ENCODE data around the gene SORCS1. TPM values are rescaled to one million over a fixed set of nuclear protein-coding genes. Genes with fewer than 3 reads are reported as not detected.

Gene SORCS1
- total and polyA plus RNA-seq, 2 experiments from 2014 or later = 1.1 to 4.6 TPM

DNA sequence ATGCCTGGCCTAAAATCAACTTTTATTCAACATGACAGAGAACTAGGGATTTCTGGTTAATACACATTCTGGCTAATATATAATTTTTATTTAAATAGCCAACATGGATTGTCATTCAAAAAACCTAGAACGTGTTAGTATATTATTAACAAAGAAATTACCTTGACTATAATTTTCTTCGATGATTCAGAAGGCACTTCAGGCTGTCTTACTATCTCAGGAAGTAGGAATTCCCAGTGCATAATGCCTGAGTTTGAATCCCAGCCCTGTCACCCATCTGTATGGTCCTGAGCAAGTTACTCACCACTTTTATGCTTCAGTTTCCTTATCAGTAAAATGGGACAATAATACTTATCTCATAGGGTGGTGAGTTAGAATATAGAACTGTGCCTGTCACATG, 106.2 kb downstream of the SORCS1 start:
- no peaks in the 10 kb centered on the region for H3K79me2 ChIP-seq
- H2AFZ ChIP-seq = no peak overlapping the region
- H3K9me2 ChIP-seq (replicated peaks; ENCODE audit: insufficient read depth) = no peaks in the 10 kb centered on the region
- H3K9me3 ChIP-seq (ENCODE audit: low read depth) = no peaks in the 10 kb centered on the region
- TF ChIP-seq, protein P1, sequence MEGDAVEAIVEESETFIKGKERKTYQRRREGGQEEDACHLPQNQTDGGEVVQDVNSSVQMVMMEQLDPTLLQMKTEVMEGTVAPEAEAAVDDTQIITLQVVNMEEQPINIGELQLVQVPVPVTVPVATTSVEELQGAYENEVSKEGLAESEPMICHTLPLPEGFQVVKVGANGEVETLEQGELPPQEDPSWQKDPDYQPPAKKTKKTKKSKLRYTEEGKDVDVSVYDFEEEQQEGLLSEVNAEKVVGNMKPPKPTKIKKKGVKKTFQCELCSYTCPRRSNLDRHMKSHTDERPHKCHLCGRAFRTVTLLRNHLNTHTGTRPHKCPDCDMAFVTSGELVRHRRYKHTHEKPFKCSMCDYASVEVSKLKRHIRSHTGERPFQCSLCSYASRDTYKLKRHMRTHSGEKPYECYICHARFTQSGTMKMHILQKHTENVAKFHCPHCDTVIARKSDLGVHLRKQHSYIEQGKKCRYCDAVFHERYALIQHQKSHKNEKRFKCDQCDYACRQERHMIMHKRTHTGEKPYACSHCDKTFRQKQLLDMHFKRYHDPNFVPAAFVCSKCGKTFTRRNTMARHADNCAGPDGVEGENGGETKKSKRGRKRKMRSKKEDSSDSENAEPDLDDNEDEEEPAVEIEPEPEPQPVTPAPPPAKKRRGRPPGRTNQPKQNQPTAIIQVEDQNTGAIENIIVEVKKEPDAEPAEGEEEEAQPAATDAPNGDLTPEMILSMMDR (IDR thresholded peaks at IDR 0.05; ENCODE audit: poor library complexity) = no peak
- TF ChIP-seq EZH2phosphoT487 (IDR thresholded peaks at IDR 0.05; ENCODE audit: low read depth, severe bottlenecking, unreplicated experiment) (no peak), EZH2 (IDR thresholded peaks at IDR 0.05; ENCODE audit: borderline replicate concordance) (no peak)
- no peaks in the 10 kb centered on the region for H4K20me1 ChIP-seq (ENCODE audit: insufficient read depth, poor library complexity, severe bottlenecking)
- H3K4me1 ChIP-seq (ENCODE audit: insufficient read depth) = peaks cover 13% of the 10 kb centered on the region
- 91% methylated on average over 2 of the region's 2 CpGs for WGBS (ENCODE audit: low lambda C conversion rate, missing lambda C conversion rate)
- no peak overlapping the region for H3K27ac ChIP-seq
- H3K27me3 ChIP-seq = no peaks in the 10 kb centered on the region
- H3K4me2 ChIP-seq = no peak overlapping the region
- no peak for DNase-seq (ENCODE audit: low spot score)
- H3K4me3 ChIP-seq = no peak overlapping the region
- no peaks in the 10 kb centered on the region for H3K36me3 ChIP-seq (replicated peaks; ENCODE audit: insufficient read depth, low read depth)

DNA sequence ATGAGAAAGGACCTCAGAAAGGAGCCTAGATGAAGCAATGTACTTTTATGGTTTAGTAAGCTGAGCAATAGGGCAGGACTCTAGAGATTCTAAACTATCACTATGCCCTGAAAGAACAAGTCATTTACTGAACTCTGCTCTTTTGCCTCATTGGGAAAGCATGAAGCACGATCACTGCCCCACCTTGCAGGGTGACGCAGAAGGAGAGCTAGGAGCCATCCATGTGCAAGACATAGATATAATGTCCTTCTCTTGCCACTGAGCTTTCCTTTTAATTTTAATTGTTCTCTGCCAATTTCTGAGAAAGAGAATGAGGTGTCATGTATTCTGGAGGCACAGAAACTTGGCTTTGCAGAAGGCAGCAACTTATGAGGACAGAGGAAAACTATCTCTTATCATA, 108.3 kb downstream of the SORCS1 start:
- DNase-seq (ENCODE audit: low spot score) = peak; percentile 58

DNA sequence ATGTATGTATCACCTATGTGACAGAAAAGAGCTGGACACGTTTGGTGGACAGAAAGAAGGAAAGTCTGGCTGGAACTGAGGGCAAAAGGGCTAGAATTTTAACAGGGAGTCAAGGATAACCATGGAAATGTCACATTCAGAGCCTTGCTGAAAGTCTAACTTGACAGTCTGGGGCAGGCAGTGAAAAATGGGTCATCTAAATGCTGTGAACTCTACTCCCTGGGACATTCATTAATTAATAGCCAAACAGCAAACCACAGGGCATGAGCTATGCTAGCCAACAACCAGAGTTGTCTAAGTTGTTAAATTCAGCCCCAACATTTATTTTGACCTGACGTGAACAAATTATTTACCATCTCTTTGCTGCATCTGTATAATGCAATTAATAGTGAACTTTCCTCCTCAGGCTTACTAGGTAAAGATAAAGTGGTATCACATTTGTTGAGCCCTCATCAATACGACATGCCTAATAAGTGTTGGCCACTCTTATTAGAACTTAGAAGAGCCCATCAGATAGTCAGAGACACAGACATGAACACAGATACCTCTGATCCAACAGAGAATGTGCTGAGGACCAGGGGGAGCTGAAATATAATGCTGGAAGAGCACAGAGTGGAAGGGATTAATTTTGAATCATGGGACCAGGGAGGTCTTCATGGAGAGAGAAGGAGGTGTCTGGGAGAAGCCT, 109.9 kb downstream of the SORCS1 start:
- no peak overlapping the region for H3K4me3 ChIP-seq
- H3K9me2 ChIP-seq (replicated peaks; ENCODE audit: insufficient read depth) = no peaks in the 10 kb centered on the region
- no peaks in the 10 kb centered on the region for H3K27me3 ChIP-seq
- 67% methylated on average over 3 of the region's 3 CpGs for WGBS (ENCODE audit: low lambda C conversion rate, missing lambda C conversion rate)
- no peak overlapping the region for H2AFZ ChIP-seq
- DNase-seq (ENCODE audit: low spot score) = peak; percentile 22
- no peak overlapping the region for H3K4me2 ChIP-seq
- no peak for TF ChIP-seq EZH2phosphoT487 (IDR thresholded peaks at IDR 0.05; ENCODE audit: low read depth, severe bottlenecking, unreplicated experiment)
- no peak for TF ChIP-seq EZH2 (IDR thresholded peaks at IDR 0.05; ENCODE audit: borderline replicate concordance)
- peaks cover 13% of the 10 kb centered on the region for H3K4me1 ChIP-seq (ENCODE audit: insufficient read depth)
- peak overlapping the region; percentile 84 for H3K27ac ChIP-seq
- H3K79me2 ChIP-seq = no peaks in the 10 kb centered on the region
- H3K36me3 ChIP-seq (replicated peaks; ENCODE audit: insufficient read depth, low read depth) = no peaks in the 10 kb centered on the region
- H3K9me3 ChIP-seq (ENCODE audit: low read depth) = no peaks in the 10 kb centered on the region
- no peaks in the 10 kb centered on the region for H4K20me1 ChIP-seq (ENCODE audit: insufficient read depth, poor library complexity, severe bottlenecking)

More for the DNA sequence above, 108.3 kb downstream of the SORCS1 start:
- Histone ChIP-seq H3K4me1 (ENCODE audit: insufficient read depth) (peaks cover 13% of the 10 kb centered on the region), H2AFZ (no peak overlapping the region), H3K9me3 (ENCODE audit: low read depth) (no peaks in the 10 kb centered on the region), H4K20me1 (ENCODE audit: insufficient read depth, poor library complexity, severe bottlenecking) (no peaks in the 10 kb centered on the region), H3K36me3 (replicated peaks; ENCODE audit: insufficient read depth, low read depth) (no peaks in the 10 kb centered on the region), H3K27me3 (no peaks in the 10 kb centered on the region), H3K9me2 (replicated peaks; ENCODE audit: insufficient read depth) (no peaks in the 10 kb centered on the region), H3K79me2 (no peaks in the 10 kb centered on the region), H3K4me3 (no peak overlapping the region), H3K4me2 (peak overlapping the region; percentile 34), H3K27ac (peak overlapping the region; percentile 87)
- TF ChIP-seq EZH2phosphoT487 (IDR thresholded peaks at IDR 0.05; ENCODE audit: low read depth, severe bottlenecking, unreplicated experiment) (no peak), EZH2 (IDR thresholded peaks at IDR 0.05; ENCODE audit: borderline replicate concordance) (no peak)
- TF ChIP-seq, protein P1 (IDR thresholded peaks at IDR 0.05; ENCODE audit: poor library complexity) = no peak
- 75% methylated on average over 2 of the region's 2 CpGs for WGBS (ENCODE audit: low lambda C conversion rate, missing lambda C conversion rate)

DNA sequence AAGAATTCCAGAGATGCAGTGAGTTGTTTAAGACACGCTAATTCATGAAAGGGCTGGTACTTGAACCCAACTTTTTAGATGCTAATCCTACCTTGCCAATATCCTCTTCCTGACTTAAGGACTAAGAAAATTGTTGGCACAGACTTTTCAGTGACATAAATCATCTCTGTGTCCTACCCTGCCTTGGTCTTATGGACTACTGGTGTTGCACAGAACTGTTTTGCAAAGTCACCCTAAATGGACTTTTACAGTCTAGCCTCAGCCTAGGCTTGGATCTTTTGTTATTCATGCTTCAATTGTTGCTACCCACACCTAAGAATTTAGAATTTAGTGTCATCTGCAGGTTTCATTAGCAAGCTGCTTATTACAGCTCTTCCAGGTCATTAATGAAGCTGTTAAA, 112.7 kb downstream of the SORCS1 start:
- H3K4me1 ChIP-seq (ENCODE audit: insufficient read depth) = peaks cover 12% of the 10 kb centered on the region
- H3K27me3 ChIP-seq = no peaks in the 10 kb centered on the region
- TF ChIP-seq EZH2phosphoT487 (IDR thresholded peaks at IDR 0.05; ENCODE audit: low read depth, severe bottlenecking, unreplicated experiment) = no peak
- TF ChIP-seq, protein P1 (IDR thresholded peaks at IDR 0.05; ENCODE audit: poor library complexity) = no peak
- TF ChIP-seq EZH2 (IDR thresholded peaks at IDR 0.05; ENCODE audit: borderline replicate concordance) = no peak
- no peaks in the 10 kb centered on the region for H4K20me1 ChIP-seq (ENCODE audit: insufficient read depth, poor library complexity, severe bottlenecking)
- H3K4me3 ChIP-seq = no peak overlapping the region
- no peaks in the 10 kb centered on the region for H3K9me3 ChIP-seq (ENCODE audit: low read depth)
- H3K27ac ChIP-seq = peak overlapping the region; percentile 71
- no peaks in the 10 kb centered on the region for H3K9me2 ChIP-seq (replicated peaks; ENCODE audit: insufficient read depth)
- no peak overlapping the region for H2AFZ ChIP-seq
- H3K79me2 ChIP-seq = no peaks in the 10 kb centered on the region
- H3K4me2 ChIP-seq = no peak overlapping the region
- DNase-seq (ENCODE audit: low spot score) = no peak
- no peaks in the 10 kb centered on the region for H3K36me3 ChIP-seq (replicated peaks; ENCODE audit: insufficient read depth, low read depth)
- WGBS (ENCODE audit: low lambda C conversion rate, missing lambda C conversion rate) = 88% methylated on average over 1 of the region's 1 CpG
